Heart right ventricle (tissue), 16 donors: Measurements from ENCODE around the gene RDH5. TPM values are rescaled to one million over a fixed set of nuclear protein-coding genes. Genes with fewer than 3 reads are reported as not detected.

Experiments
- ATAC-seq, 8 donors: fragments of 200-7000 bp; cut with Tn5 transposase; one replicate each; pipeline ENCODE4 v1.9.1; 2020; ENCODE audit warnings: mild to moderate bottlenecking in 8 of 8, moderate library complexity in 8 of 8, moderate number of reproducible peaks in 1 of 8
- DNase-seq, 2 donors: peaks; one replicate each; pipeline ENCODE4 v3.0.0-alpha.2; 2020
- H3K27ac ChIP-seq, 10 donors: fragments of 200-600 bp; sonication (generic) in 2 of 10; one replicate each; pipeline versions ENCODE4 v1.5.0 to v1.8.0; 2020 to 2022; ENCODE audit warnings: mild to moderate bottlenecking in 3 of 10
- H3K27me3 ChIP-seq, 7 donors: fragments of 200-600 bp; one replicate each; pipeline ENCODE4 v1.8.0; 2021 to 2022; ENCODE audit warnings: mild to moderate bottlenecking in 2 of 7
- H3K36me3 ChIP-seq, 9 donors: fragments of 200-600 bp; sonication (generic) in 1 of 9; one replicate each; pipeline versions ENCODE4 v1.5.0 to v1.8.0; 2020 to 2022; ENCODE audit warnings: mild to moderate bottlenecking in 2 of 9
- H3K4me1 ChIP-seq, 9 donors: fragments of 200-600 bp; sonication (generic) in 1 of 9; one replicate each; pipeline versions ENCODE4 v1.5.0 to v1.8.0; 2020 to 2022; ENCODE audit warnings: mild to moderate bottlenecking in 4 of 9
- H3K4me3 ChIP-seq, 10 donors: fragments of 200-600 bp; sonication (generic) in 2 of 10; one replicate each; pipeline versions ENCODE4 v1.5.0 to v1.8.0; 2020 to 2022; ENCODE audit warnings: mild to moderate bottlenecking in 7 of 10, moderate library complexity in 2 of 10
- H3K9me3 ChIP-seq, 11 donors: fragments of 200-600 bp in 10 of 11; sonication (generic) in 2 of 11; one replicate each; pipeline versions ENCODE4 v1.5.0 to v1.8.0; 2013 to 2022; ENCODE audit warnings: mild to moderate bottlenecking in 2 of 11, control low read depth in 1 of 11, moderate library complexity in 1 of 11
- WGBS, 2 donors: extraction: QIAGEN DNeasy Blood & Tissue Kit; methylation state at CpG; one replicate each; pipeline ENCODE4 v1.1.7; 2013; ENCODE audit warnings: inconsistent platforms in 1 of 2; 5-methylcytosine and 5-hydroxymethylcytosine counted together
- intact Hi-C, 10 donors: fragments of 100-400 bp; cut with DNase I; formaldehyde crosslinking; loops; one replicate each; pipeline versions ENCODE4 v1.11.1 to v1.14.2; 2022
- polyA plus RNA-seq, 2 donors: library from polyadenylated mRNA; stranded (reverse); fragments of 200-250 nt; gene quantifications; one replicate each; pipeline ENCODE4 v1.2.3, GENCODE V29; 2013
- total RNA-seq, 10 donors: library from RNA; stranded (reverse); fragmentation: NEBNext Ultra II Directional in 3 of 10; extraction: Animal tissue kit (Norgen Biotek cat#: 25700) in 3 of 10; gene quantifications; one replicate each; pipeline versions ENCODE4 v1.2.1 to v1.2.4, GENCODE V29; 2021 to 2023
- TF ChIP-seq, protein P1 (sequence below), 9 donors: fragments of 200-600 bp; sonication (generic) in 2 of 9; IDR thresholded peaks; one replicate each; pipeline versions ENCODE4 v1.5.0 to v1.8.0; 2021 to 2022; ENCODE audit warnings: antibody characterized with exemption in 9 of 9, mild to moderate bottlenecking in 5 of 9, moderate library complexity in 1 of 9
- donor health status: Arrhythmogenic right ventricular cardiomyopathy.
- donor health status: ischemic (EF 13 %, LVEDD 7.1; RV severe dilation, severe dysfunction).
- donor health status: healthy with polysubstance abuse.
- donor health status: DM: no; HTN: yes; CAD: no.
- donor health status: DM: no; HTN: no; CAD: no.
- donor health status: ischemic (EF 25% LVEDD 6.9; RV normal size, moderate dysfunction).
- donor health status: ischemic (EF 25% LVEDD 5.7; RV mildly dilated, moderate dysfunction).
- donor health status: healthy.
- donor health status: DM: yes; HTN: yes; CAD: no.
- donor health status: Ischemic cardiomyopathy.
- donor health status: ischemic (EF 35%, LVEDD 5.7; RV mildly dilated, moderate dysfunction).
- donor health status: nonischemic (EF 11% LVEDD 7.7; RV severe dilation, severe dysfunction).
- donor health status: DM: yes; HTN: yes; CAD: no.
- donor health status: PGD.
- donor health status: ischemic (EF 29% LVEDD 5.4; RV normal size, mild dysfunction).
- donor health status: nonischemic (EF 23%, LVEDD 6.1; RV moderate dilation, normal function).

The RDH5 gene
- total and polyA plus RNA-seq, 12 donors = 4.9 to 54.5 (median 15.2) TPM

DNA sequence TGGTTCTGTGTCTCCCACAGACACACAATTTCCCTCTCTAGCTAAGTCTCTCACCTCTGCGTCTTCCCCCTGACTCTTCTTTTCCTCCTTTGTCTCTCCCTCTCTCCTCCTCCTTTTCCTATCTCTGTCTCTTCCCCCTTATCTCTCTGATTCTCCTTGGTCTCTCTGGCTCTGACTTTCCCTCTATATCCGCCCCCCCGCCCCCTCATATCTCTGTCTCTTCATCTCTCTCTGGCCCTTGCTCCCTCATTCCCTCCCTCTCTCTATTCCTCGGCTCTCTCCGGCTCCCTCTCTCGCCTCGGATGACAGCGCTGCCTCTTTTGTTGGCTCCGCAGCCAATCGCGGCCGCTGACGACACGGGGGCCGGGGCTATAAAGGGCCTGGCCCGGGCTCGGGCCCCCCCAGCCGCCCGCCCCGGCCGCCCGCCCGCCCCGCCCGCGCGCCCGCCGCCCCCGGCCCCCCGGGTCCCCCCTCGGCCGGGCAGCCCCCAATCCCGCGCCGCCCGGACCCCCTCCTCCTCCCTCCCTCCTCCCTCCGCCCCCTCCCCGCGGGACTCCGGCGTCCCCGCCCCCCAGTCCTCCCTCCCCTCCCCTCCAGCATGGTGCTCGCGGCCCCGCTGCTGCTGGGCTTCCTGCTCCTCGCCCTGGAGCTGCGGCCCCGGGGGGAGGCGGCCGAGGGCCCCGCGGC, 22.7 kb downstream of the RDH5 start, which contains the start of gene GDF11:
Gene GDF11, plus strand, starts transcription at position 404 of the 687 bp plus-strand sequence. Its CDS starts 195 bp downstream, at position 599.
- Histone ChIP-seq H3K4me1 (peaks cover 5 to 57% (median 40%) of the 10 kb centered on the region in 9 donors), H3K36me3 (no peaks in the 10 kb centered on the region), H3K27me3 (peaks cover 0 to 11% (median 0%) of the 10 kb centered on the region in 7 donors), H3K9me3 (no peaks in the 10 kb centered on the region), H3K4me3 (peak within 1 kb of the TSS; percentile 63 to 90 (median 72)), H3K27ac (peak within 1 kb of the TSS in 9 of 10 donors; percentile 25 to 71 (median 64))
- TF ChIP-seq, protein P1, sequence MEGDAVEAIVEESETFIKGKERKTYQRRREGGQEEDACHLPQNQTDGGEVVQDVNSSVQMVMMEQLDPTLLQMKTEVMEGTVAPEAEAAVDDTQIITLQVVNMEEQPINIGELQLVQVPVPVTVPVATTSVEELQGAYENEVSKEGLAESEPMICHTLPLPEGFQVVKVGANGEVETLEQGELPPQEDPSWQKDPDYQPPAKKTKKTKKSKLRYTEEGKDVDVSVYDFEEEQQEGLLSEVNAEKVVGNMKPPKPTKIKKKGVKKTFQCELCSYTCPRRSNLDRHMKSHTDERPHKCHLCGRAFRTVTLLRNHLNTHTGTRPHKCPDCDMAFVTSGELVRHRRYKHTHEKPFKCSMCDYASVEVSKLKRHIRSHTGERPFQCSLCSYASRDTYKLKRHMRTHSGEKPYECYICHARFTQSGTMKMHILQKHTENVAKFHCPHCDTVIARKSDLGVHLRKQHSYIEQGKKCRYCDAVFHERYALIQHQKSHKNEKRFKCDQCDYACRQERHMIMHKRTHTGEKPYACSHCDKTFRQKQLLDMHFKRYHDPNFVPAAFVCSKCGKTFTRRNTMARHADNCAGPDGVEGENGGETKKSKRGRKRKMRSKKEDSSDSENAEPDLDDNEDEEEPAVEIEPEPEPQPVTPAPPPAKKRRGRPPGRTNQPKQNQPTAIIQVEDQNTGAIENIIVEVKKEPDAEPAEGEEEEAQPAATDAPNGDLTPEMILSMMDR (IDR thresholded peaks at IDR 0.05) = no peak
- 1 to 2% methylated on average over 17 to 44 of the region's 53 CpGs for WGBS, 2 donors
- intact Hi-C loops = loop anchor here in 6 of 10 donors (2.0 to 10.0 kb wide), 7 partner anchors 52 to 372 kb away; partner anchors contain the start of genes DGKA (in 1 of the 6), ORMDL2 (in 1 of the 6), RPL41 (in 1 of the 6) and RPS26 (in 1 of the 6)
- DNase-seq (peak; percentile 79 to 83), ATAC-seq (peak; percentile 44 to 70 (median 59))

GRCh38 chr12:55743406-55744339, 23.5 kb downstream of the RDH5 start:
- peak overlapping the region; percentile 63 to 90 (median 72) for H3K4me3 ChIP-seq
- ATAC-seq (peak in 7 of 8 donors; percentile 4 to 35 (median 11)), DNase-seq (peak in 1 of 2 donors; percentile 60)
- 1% methylated on average over 63 to 70 of the region's 73 CpGs for WGBS, 2 donors
- H3K9me3 ChIP-seq = no peaks in the 10 kb centered on the region
- H3K27me3 ChIP-seq = peaks cover 0 to 11% (median 0%) of the 10 kb centered on the region in 7 donors
- peak overlapping the region in 9 of 10 donors; percentile 23 to 71 (median 64) for H3K27ac ChIP-seq
- intact Hi-C loops = loop anchor here in 7 of 10 donors (2.0 to 10.0 kb wide), 8 partner anchors 51 to 371 kb away; partner anchors contain the start of genes DGKA (in 1 of the 7), ORMDL2 (in 1 of the 7), RPL41 (in 1 of the 7) and RPS26 (in 1 of the 7)
- TF ChIP-seq, protein P1 (IDR thresholded peaks at IDR 0.05) = peak in 1 of 9 donors; percentile 24
- no peaks in the 10 kb centered on the region for H3K36me3 ChIP-seq
- H3K4me1 ChIP-seq = peaks cover 0 to 58% (median 34%) of the 10 kb centered on the region in 9 donors

- TF ChIP-seq, protein P1 (IDR thresholded peaks at IDR 0.05) = no peak
- Histone ChIP-seq H3K36me3 (peaks cover 0 to 5% (median 0%) of the 10 kb centered on the region in 9 donors), H3K4me3 (peak overlapping the region in 9 of 10 donors; percentile 66 to 90 (median 73)), H3K4me1 (peaks cover 0 to 59% (median 34%) of the 10 kb centered on the region in 9 donors), H3K27me3 (peaks cover 0 to 11% (median 0%) of the 10 kb centered on the region in 7 donors), H3K27ac (peak overlapping the region in 7 of 10 donors; percentile 15 to 72 (median 66)), H3K9me3 (no peaks in the 10 kb centered on the region)
- DNase-seq (no peak), ATAC-seq (peak in 1 of 8 donors; percentile 2)
- intact Hi-C loops = loop anchor here in 8 of 10 donors (2.0 to 10.0 kb wide), 7 partner anchors 50 to 370 kb away; partner anchors contain the start of genes DGKA (in 1 of the 8), ORMDL2 (in 1 of the 8), RPL41 (in 1 of the 8) and RPS26 (in 1 of the 8)
- 27 to 36% methylated on average over 11 of the region's 11 CpGs for WGBS, 2 donors
Observed at GRCh38 chr12:55744340-55745030, 24.3 kb downstream of the RDH5 start.
